ENCODE measurements around the gene TSC2.

The TSC2 gene

DNA sequence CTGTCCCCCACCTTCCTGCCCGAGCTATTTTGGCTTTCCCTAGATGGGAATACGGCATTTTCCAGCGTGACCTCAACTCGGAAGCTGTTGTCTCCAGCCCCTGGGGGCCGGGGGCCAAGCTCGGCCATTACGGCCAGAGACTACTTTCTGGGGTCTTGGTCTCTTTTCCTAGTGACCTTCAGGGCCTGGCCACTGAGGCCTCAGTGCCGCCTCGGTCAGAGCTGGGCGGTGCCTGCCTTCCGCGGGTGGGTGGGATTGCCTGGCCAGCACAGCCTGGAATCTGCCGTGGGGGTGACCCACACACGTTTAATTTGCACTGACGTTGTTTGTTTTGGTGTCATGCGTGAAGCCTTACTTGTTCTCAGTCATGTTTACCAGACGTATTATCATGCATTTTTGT lies 29.2 kb downstream of the TSC2 start:
- H3K4me3 ChIP-seq (ENCODE audit: control insufficient read depth, low read depth, low read length), result no peak overlapping the region
- TF ChIP-seq CTCF (IDR thresholded peaks at IDR 0.05; ENCODE audit: control insufficient read depth, insufficient read depth, low read depth, low read length, missing control alignments), result no peak
- DNase-seq (ENCODE audit: low read depth), result no peak

GRCh38 chr16:2077696-2078095 lies 29.9 kb downstream of the TSC2 start:
- no peak for DNase-seq (ENCODE audit: low read depth)
- H3K4me3 ChIP-seq (ENCODE audit: control insufficient read depth, low read depth, low read length), result no peak overlapping the region
- no peak for TF ChIP-seq CTCF (IDR thresholded peaks at IDR 0.05; ENCODE audit: control insufficient read depth, insufficient read depth, low read depth, low read length, missing control alignments)

DNA sequence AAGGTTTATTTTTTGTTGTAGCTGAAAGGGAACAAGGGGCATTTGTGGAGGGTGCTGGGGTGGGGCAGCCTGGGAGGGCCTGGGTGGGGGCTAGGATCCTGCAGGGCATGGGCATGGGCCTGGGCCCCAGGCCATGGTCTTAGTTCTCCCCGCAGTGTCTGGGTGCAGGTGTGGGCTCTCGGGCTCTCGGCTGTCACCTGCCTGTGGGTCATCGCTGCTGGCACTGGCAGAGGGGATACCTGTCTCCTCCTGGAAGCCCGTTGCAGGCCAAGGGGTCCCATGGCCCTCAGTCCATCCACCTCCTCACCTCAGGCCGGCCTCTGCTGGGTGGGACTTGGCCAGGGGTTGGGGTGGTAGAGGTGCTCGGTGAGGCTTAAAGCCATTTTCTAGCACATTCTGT lies 30.3 kb downstream of the TSC2 start:
- H3K4me3 ChIP-seq (ENCODE audit: control insufficient read depth, low read depth, low read length), result no peak overlapping the region
- DNase-seq (ENCODE audit: low read depth), result no peak
- no peak for TF ChIP-seq CTCF (IDR thresholded peaks at IDR 0.05; ENCODE audit: control insufficient read depth, insufficient read depth, low read depth, low read length, missing control alignments)

DNA sequence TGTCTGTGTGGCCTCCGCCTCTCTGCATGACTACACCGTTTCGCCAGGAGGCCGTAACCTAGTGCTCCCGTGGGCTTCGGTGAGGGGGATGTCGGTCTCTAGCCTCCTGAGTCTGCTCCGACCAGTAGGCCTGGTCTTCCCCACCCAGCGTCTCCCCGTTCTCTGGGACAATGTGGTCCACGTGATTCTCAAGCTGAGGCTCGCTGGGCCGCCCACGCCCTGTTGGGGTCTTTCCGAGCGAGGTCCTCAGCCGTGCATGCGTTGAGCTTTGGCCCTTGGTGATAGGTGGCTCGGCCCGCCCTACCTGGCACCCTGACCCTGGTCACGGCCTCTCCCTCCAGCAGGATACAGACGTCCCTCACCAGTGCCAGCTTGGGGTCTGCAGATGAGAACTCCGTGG lies 30.9 kb downstream of the TSC2 start:
- no peak overlapping the region for H3K4me3 ChIP-seq (ENCODE audit: control insufficient read depth, low read depth, low read length)
- no peak for TF ChIP-seq CTCF (IDR thresholded peaks at IDR 0.05; ENCODE audit: control insufficient read depth, insufficient read depth, low read depth, low read length, missing control alignments)
- no peak for DNase-seq (ENCODE audit: low read depth)

DNA sequence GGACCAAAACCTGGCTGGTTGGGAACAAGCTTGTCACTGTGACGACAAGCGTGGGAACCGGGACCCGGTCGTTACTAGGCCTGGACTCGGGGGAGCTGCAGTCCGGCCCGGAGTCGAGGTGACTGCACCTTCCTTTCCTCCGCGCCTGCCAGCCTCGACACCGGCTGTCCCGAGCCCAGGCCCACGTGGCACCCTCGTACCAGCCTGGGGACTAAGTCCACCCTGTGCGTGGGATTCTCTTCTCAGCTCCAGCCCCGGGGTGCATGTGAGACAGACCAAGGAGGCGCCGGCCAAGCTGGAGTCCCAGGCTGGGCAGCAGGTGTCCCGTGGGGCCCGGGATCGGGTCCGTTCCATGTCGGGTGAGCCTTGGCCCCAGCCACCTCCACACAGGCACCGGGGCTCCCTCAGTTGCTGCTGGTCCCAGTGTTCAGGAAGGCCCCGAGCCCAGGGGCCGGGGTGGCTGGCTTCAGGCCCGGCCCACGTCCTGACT lies 31.6 kb downstream of the TSC2 start:
- TF ChIP-seq CTCF (IDR thresholded peaks at IDR 0.05; ENCODE audit: control insufficient read depth, insufficient read depth, low read depth, low read length, missing control alignments), result no peak
- no peak overlapping the region for H3K4me3 ChIP-seq (ENCODE audit: control insufficient read depth, low read depth, low read length)
- DNase-seq (ENCODE audit: low read depth), result no peak

DNA sequence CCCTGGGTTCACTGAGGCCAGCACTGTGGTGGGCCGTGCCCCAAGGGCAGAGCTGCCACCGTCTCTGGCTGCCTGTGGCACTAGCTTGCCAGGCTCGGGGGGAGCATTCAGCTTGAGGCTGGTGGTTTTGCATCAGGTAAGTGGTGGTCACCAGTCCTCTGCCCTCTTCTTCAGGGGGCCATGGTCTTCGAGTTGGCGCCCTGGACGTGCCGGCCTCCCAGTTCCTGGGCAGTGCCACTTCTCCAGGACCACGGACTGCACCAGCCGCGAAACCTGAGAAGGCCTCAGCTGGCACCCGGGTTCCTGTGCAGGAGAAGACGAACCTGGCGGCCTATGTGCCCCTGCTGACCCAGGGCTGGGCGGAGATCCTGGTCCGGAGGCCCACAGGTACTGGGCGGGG lies 32.2 kb downstream of the TSC2 start:
- TF ChIP-seq CTCF (IDR thresholded peaks at IDR 0.05; ENCODE audit: control insufficient read depth, insufficient read depth, low read depth, low read length, missing control alignments), result no peak
- H3K4me3 ChIP-seq (ENCODE audit: control insufficient read depth, low read depth, low read length), result no peak overlapping the region
- no peak for DNase-seq (ENCODE audit: low read depth)

All from AG09309 (cell line).